HG02852 (cell line): ENCODE data around the gene CYB561D1.
A peak's percentile ranks its signal among the peaks of the same experiment; 100 is the strongest.

Experiments
- ATAC-seq: cut with Tn5 transposase; IDR thresholded peaks from one replicate; pipeline ENCODE4 v1.9.1; 2021; ENCODE audit warnings: mild to moderate bottlenecking, moderate library complexity; ENCODE audit not compliant: unreplicated experiment

CYB561D1 gene

DNA sequence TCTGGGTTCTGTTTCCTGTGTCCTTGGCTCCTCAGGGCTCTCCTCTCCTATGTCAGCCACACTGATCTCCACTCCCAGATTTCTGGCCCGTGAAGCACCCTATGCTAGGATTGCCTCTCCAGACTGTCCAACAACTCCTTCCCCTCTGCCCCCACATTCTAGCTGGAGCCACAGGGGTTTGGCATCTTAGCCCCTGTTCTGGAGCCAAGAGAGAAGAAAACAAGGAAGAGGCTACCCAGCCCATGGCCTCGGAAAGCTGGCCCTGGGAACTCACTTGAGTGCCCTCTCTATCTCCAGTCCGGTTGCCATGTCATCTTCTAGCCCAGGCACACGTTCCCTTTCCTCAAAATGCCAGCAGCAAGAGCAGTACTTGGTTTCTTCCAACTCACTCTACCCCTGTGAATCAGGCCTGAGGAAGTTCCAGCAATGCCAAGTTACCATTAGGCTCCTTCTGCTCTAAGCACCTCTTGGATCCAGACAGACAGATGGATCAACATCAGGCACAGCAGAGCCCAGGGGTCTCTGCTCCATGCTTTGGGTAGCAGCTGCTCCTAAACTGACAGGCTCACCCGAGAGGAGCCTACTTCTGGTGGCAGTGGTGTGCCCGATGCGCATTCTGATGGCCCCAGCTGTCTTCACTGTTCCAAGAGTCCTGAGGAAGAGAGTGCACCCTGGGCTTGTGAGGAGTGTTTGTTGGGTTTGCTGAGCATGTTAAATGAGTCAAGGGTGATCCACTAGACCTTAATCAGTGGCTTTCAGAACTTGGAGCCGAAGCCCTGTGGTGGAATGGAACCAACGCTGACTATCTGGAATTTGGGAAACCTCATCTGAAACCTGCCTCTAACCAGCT, 34.2 kb downstream of the CYB561D1 start:
- no peak for ATAC-seq

- ATAC-seq = no peak
Observed at GRCh38 chr1:109528712-109529111, 34.8 kb downstream of the CYB561D1 start.

DNA sequence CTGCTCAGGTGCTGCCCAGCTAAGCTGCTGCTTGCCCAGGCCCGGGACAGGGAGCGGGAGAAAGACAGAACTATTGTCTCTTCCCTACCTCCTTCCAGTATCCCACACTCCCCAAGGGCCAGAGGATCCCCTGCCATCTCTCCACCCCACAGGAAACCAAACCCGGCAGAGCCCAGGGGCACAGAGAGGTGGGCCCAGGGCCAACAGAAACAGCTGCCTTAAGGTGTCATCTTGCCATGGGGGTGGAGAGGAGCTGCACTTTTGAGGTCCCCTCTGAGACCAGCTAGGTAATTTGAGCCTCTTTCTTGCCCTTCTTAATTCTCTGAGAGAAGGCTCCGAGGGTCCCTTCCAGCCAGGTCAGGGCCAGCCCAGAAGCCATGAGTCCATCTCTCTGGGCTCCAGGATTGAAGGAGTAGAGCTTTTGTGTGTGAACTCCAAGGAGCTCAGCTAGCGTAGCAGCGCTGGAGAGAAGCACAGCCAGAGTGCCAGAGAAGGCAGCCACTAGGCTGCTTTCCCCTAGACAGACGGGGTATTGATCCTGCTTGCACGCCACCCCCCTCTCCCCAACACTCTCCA, 36.1 kb downstream of the CYB561D1 start:
- ATAC-seq = no peak

GRCh38 chr1:109530457-109531087, 36.7 kb downstream of the CYB561D1 start:
- ATAC-seq = no peak

DNA sequence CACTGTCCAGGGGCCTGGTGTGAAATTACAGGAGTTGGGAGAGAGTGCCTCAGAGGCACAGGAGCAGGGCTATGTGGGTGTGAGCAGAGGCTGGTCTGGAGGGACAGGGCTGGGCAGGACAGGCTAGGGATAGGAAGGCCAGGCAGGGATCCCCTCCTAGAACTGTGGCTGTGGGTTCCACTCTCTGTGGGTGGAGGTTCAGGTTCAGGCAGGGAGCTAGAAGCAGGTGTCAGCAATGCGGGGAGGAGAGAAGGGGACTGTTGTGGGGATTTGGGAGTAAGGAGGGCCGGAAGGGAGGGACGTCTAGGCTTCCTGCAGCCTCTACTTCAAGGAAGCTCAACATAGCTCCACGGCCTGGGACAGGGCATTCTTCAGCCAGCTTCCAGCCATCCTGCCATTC, 37.5 kb downstream of the CYB561D1 start:
- ATAC-seq = no peak

- no peak for ATAC-seq
Observed at GRCh38 chr1:109531826-109532364, 38.0 kb downstream of the CYB561D1 start.

GRCh38 chr1:109532365-109533136, 38.7 kb downstream of the CYB561D1 start:
- peak; percentile 58 for ATAC-seq

- ATAC-seq = no peak
Observed at GRCh38 chr1:109534307-109534858, 40.5 kb downstream of the CYB561D1 start.

GRCh38 chr1:109535481-109535880, 41.6 kb downstream of the CYB561D1 start:
- ATAC-seq = no peak

DNA sequence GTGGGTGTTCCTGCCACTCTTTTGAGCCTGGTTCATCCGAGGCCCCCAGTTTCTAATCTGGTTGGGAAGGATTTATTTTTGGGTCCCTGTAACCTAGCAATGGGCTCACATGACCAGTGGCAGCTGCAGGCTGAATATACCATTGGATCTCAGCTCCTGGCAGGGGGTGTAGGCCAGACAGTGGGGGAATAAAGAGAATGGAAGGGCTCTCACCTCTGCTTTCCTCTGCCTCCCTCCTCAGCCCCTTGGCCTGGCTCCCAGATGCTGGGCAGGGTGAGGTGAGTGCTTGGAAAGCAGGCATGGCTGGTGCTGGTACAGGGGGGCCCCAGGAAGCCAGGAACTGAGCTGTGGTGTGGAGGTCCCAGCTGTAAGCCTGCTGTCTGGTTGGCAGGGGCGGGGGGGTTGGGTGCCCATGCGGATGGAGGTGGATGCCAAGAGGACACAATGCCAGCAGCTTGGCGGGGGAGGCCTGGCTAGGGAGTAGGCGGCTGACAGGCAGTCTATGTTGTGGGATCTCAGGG, 42.1 kb downstream of the CYB561D1 start:
- ATAC-seq = no peak

DNA sequence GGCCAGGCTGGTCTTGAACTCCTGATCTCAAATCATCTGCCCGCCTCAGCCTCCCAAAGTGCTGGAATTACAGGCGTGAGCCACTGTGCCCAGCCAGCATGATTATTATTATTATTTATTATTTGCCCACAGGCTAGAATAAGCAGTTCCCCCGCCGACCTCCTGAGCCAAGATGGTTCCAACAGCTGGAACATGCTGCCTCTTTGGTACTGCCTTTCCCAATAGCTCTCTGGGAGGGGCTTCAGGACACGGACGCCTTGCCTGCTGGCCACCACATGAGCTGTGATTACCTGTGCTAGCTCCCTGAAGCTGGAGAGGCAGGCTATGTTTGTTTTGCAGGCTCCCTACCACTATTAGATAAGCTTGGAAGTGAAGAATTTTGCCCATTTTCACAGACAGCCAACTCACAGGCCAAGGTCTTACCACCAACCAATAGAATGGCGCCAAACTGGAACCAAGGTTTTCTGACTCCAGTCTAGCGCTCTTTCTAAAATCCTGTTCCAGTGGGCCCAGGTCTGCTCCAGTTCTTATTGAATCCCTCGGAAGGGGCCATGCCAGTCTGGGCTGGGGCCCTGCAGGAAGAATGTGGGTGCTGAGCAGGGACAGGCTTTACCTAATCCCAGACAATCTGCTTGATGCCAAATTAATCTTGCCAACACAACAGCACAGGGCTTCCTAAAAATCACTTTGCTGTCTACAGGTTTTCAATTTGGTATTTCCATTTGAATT, 43.7 kb downstream of the CYB561D1 start:
- ATAC-seq = no peak

DNA sequence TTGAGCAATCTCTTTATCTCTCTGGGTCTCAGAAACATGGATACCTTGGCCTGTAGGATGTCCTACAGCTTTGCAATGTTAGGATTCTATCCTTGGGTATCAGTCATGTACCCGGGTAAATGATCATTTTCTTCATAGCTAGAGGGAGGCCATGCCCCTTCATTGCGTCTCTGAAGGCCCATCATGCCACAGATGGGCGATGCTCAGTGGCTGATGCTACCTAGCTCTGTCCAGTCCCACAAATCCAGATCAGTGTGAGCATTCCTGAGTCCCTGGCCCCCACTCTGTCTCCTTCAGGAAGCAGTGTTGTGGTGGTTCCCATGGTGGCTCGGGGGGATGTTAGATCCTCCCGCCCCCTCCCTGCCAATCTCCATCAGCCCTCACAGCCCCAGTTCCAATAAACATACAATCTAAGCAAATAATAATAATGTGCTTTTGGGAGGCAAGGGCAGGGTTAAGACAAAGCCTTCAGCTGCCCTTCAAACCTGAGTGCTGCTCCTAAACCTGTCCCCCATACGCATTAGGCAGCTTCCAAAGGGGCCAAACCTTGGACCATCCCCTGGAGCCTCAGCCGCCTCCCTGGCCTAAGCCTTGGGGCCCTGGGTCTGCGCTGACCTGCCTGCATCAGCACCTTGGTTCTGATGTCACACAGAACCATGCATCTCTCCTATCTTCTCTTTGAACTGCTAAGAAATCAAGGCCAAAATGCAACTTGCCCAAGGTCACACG, 45.1 kb downstream of the CYB561D1 start:
- no peak for ATAC-seq

GRCh38 chr1:109539676-109540075, 45.8 kb downstream of the CYB561D1 start, which contains the start of gene GPR61:
GPR61 (plus strand) TSS chr1:109539872; CDS start chr1:109543023, 3,151 bp downstream.
- ATAC-seq = no peak

DNA sequence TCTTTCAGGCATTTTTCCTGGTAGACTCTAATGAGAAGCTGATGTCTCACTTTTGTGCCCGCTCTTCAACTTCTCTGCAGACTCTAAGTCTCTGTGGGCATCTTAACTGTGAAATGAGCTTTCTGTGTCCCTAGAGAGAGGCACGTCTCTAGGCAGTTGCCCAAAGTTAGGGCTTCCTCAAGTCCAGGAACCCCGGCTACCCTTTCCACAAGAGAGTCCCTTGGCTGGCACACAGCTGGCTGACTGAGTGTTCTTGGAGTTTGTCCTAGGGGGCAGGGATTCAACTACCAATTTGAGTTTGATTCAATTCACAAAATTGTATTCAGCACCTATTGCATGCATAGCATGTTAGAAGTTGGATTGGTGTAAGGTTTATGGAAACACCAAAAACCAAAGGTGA, 47.2 kb downstream of the CYB561D1 start:
- no peak for ATAC-seq

- ATAC-seq = no peak
Observed at GRCh38 chr1:109542657-109543056, 48.8 kb downstream of the CYB561D1 start.

GRCh38 chr1:109543283-109543987, 49.5 kb downstream of the CYB561D1 start:
- ATAC-seq = no peak

DNA sequence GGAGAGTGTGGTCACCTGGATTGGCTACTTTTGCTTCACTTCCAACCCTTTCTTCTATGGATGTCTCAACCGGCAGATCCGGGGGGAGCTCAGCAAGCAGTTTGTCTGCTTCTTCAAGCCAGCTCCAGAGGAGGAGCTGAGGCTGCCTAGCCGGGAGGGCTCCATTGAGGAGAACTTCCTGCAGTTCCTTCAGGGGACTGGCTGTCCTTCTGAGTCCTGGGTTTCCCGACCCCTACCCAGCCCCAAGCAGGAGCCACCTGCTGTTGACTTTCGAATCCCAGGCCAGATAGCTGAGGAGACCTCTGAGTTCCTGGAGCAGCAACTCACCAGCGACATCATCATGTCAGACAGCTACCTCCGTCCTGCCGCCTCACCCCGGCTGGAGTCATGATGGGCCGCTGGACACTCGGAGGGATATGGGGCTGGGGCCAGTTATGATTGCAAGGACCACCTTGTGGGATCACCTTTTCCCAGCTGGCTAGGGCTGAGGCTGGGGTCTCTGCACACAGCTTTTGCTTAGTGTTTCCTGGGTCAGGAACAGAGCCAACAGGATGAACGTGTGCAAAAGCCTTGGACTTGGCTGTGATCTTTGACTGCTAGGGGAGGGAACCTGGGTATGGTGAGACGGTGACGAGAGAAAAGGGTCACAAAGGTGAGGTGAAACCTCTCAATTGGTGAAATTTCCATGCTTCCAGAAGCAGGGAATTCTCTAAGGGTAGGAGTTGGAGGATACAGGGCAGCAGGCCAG, 50.3 kb downstream of the CYB561D1 start:
- ATAC-seq = no peak
